Measurements from ENCODE around the gene TAAR2. TPM values are rescaled to one million over a fixed set of nuclear protein-coding genes. Genes with fewer than 3 reads are reported as not detected.

Gene TAAR2
- total and polyA plus RNA-seq, 2 of the 8 experiments (the other 6 are each of a cell fraction or from before 2014, with no cell fraction given) = not detected

- no peak for TF ChIP-seq CHD7 (IDR thresholded peaks at IDR 0.05; ENCODE audit: insufficient replicate concordance, low read length)
- no peak for TF ChIP-seq BRCA1 (IDR thresholded peaks at IDR 0.05; ENCODE audit: low read depth, low read length)
- no peak for TF ChIP-seq BACH1 (IDR thresholded peaks at IDR 0.05; ENCODE audit: low read length)
- no peak for TF ChIP-seq EZH2 (IDR thresholded peaks at IDR 0.05; ENCODE audit: low read depth, low read length, severe bottlenecking)
These were observed 35.0 kb upstream of the TAAR2 start, which contains the start of gene TAAR1 (continued) for GRCh38 chr6:132659082-132659481.
